GM12801 (cell line): ENCODE measurements around the gene SMAD6.

Source experiments
- TF ChIP-seq, protein P1 (sequence below): IDR thresholded peaks from one replicate; pipeline ENCODE4 v1.5.1; 2011; ENCODE audit warnings: control low read depth; ENCODE audit not compliant: insufficient read length; ENCODE audit errors: extremely low read depth

SMAD6 gene

DNA sequence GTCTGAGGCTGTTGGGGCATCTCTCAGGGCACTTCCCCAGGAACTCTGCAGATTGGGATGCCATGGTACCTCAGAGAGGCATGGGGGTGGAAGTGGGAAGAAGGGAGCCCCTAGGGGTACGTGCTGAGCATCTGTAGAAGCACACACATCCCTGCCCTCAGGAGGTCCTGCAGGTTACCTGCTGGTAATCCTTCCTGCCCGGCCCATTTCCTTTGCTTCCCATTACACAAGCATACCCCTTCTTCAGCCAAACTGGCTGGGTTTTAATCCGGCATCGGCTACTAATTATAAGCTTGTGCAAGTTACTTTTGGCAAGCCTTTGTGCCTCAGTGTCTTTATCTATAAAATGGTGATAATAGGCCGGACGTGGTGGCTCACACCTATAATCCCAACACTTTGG is 3.1 kb upstream of the SMAD6 start:
- TF ChIP-seq, protein P1, sequence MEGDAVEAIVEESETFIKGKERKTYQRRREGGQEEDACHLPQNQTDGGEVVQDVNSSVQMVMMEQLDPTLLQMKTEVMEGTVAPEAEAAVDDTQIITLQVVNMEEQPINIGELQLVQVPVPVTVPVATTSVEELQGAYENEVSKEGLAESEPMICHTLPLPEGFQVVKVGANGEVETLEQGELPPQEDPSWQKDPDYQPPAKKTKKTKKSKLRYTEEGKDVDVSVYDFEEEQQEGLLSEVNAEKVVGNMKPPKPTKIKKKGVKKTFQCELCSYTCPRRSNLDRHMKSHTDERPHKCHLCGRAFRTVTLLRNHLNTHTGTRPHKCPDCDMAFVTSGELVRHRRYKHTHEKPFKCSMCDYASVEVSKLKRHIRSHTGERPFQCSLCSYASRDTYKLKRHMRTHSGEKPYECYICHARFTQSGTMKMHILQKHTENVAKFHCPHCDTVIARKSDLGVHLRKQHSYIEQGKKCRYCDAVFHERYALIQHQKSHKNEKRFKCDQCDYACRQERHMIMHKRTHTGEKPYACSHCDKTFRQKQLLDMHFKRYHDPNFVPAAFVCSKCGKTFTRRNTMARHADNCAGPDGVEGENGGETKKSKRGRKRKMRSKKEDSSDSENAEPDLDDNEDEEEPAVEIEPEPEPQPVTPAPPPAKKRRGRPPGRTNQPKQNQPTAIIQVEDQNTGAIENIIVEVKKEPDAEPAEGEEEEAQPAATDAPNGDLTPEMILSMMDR = no peak

DNA sequence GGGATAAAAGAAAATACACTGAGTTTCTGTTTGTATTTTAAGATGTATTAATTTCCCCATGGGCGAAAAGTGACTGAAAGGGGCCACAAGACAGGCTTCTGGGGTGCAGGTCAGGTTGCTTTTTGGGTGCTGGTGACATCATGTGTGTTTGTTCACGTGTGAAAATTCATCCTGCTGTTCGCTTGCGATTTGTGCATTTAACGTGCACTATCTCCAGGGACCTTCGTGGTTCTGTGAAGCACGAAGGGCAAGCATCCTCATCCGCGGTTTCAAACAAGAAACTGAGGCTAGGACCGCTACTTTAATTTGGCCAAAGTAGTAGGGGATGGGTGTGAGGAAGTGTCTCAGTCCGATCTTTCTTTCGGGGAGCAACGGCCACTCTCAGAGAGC is 1.6 kb upstream of the SMAD6 start:
- TF ChIP-seq, protein P1 = no peak

DNA sequence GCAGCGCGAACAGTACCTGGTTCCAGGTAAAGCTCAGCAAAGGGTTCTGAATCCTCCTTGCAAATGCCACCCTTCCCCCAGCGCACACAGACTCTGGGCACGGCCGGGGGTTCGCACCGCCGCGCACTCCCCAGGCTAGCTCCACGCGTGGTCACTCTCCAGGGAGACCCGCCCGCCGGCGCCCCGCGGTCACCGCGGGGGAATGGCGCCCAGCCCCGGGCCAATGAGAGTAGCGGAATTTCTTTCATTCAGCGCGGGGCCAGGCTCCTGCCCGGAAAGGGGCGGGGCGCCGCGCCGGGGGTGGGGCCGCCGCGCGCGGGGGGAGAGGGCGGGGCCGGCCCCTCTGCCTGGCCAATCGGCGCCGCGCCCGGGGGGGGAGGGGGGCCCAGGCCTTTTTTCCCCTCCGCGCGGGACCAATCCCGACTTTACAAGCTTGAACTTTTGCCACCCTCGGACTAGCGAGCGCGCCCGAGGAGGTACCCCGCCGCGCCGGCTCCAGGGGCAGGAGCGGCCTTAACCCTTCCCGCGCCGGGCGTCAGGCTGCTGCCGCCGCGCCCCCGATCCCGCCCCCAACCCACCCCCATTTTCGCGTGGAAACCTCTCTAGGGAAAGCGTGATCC is 1.1 kb upstream of the SMAD6 start:
- TF ChIP-seq, protein P1 = no peak

GRCh38 chr15:66701422-66702034 is 508 bp upstream of the SMAD6 start:
- TF ChIP-seq, protein P1 = no peak

DNA sequence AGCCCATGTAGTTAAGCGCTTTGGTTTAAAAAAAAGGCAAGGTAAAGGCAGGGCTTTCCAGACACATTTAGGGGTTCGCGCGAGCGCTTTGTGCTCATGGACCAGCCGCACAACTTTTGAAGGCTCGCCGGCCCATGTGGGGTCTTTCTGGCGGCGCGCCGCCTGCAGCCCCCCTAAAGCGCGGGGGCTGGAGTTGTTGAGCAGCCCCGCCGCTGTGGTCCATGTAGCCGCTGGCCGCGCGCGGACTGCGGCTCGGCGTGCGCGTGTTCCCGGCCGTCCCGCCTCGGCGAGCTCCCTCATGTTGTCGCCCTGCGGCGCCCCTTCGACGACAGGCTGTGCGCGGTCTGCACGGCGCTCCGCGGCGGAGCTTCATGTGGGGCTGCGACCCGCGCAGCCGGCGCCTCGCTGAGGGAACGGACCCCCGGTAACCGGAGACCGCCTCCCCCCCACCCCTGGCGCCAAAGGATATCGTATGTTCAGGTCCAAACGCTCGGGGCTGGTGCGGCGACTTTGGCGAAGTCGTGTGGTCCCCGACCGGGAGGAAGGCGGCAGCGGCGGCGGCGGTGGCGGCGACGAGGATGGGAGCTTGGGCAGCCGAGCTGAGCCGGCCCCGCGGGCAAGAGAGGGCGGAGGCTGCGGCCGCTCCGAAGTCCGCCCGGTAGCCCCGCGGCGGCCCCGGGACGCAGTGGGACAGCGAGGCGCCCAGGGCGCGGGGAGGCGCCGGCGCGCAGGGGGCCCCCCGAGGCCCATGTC is 927 bp downstream of the SMAD6 start:
- TF ChIP-seq, protein P1 = no peak

DNA sequence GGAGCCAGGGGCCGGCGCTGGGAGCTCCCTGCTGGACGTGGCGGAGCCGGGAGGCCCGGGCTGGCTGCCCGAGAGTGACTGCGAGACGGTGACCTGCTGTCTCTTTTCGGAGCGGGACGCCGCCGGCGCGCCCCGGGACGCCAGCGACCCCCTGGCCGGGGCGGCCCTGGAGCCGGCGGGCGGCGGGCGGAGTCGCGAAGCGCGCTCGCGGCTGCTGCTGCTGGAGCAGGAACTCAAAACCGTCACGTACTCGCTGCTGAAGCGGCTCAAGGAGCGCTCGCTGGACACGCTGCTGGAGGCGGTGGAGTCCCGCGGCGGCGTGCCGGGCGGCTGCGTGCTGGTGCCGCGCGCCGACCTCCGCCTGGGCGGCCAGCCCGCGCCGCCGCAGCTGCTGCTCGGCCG is 1.5 kb downstream of the SMAD6 start:
- TF ChIP-seq, protein P1 = no peak

- TF ChIP-seq, protein P1 = no peak
These were observed 2.2 kb downstream of the SMAD6 start for GRCh38 chr15:66704019-66704802.
